Muscle of back (tissue), 11 donors: ENCODE results near the gene KIAA0513. TPM values are rescaled to one million over a fixed set of nuclear protein-coding genes. Genes with fewer than 3 reads are reported as not detected.
A peak's percentile ranks its signal among the peaks of the same experiment; 100 is the strongest.

ENCODE experiments used
- DNase-seq, 3 donors: peaks; one replicate each; pipeline versions ENCODE4 v3.0.0 to v3.0.0-alpha.2; 2013
- polyA plus RNA-seq, 10 donors: library from polyadenylated mRNA; unstranded; fragments of 120-200 nt; gene quantifications; one replicate each; pipeline ENCODE4 v1.2.1, GENCODE V29; 2013; ENCODE audit not compliant: insufficient read length in 10 of 10

KIAA0513 gene
- polyA plus RNA-seq, 10 donors = 1.7 to 3.9 (median 2.5) TPM

DNA sequence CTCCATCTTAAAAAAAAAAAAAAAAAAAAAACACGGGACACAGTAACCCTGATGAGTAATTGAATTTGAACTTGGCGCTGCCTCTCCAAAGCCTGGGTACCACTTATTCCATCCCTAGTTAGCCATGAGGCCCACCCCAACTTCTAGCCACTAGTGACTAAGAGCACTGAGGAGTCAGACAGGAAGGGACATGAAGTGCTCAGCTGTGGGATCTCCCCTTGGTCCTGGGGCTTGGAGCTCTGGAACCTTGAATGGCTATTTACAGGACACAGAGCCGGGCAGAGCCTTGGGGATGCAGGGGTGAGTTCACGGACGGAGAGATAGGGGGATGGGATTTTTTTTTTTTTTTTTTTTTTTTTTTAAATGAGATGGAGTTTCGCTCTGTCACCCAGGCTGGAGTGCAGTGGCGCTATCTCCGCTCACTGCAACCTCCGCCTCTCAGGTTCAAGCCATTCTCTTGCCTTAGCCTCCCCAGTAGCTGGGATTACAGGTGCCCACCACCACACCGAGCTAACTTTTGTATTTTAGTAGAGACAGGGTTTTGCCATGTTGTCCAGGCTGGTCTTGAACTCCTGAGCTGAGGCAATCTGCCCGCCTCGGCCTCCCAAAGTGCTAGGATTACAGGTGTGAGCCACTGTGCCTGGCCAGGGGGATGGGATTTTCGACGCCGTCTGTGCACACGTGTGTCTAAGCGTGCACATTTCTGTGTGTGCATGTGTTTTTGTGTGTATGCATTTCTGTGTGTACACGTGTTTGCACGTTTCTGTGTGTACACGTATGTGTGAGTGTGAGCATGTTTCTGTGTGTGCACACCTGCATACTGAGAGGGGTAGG, 105.1 kb downstream of the KIAA0513 start:
- no peak for DNase-seq

DNA sequence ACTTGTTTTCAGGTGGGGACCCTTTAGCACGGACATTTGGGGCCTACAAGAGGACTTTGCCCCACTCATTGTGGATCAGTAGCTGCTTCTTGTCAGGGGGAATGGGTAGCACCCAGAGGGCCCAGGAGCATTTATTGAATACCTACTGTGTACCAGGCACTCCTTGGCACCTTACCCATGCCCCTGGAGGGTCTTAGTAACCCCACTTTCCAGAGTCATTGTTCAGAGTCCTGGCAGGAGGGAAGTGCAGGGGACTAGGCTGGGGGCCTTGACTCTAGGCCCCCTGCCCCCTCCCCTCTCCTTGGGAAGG, 105.7 kb downstream of the KIAA0513 start:
- DNase-seq = no peak

DNA sequence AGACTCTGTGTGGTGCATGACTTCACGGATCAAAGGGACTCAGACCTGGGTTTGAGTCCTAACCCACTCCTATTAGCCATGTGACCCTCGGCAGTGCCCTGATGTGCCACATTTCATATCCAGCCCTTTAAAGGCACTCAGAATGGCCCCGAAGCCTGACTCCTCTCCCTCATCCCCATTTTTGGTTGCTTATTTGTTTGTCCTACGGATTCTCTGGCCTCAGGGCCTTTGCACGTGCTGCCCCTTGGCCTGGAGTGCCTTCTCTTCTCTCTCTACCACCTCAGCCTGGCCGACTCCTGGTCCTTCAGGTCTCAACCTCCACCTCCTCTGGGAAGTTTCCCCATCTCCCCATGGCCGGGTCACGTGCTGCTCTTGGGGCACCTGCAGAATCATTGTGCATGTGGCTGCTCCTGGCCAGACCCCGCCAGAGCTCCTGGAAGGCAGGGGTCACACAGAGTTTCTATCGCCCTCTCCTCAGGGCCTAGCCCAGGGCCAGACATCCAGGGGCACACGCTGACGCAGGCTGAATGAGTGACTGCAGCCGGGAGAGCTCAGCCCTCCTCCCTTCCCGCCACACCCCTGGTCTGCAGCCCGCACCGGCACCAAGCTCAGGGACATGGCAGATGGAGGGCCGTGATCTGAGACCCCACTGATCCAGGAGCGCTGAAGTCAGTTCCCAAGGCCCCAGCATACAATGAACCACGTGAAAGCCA, 106.6 kb downstream of the KIAA0513 start:
- no peak for DNase-seq

DNA sequence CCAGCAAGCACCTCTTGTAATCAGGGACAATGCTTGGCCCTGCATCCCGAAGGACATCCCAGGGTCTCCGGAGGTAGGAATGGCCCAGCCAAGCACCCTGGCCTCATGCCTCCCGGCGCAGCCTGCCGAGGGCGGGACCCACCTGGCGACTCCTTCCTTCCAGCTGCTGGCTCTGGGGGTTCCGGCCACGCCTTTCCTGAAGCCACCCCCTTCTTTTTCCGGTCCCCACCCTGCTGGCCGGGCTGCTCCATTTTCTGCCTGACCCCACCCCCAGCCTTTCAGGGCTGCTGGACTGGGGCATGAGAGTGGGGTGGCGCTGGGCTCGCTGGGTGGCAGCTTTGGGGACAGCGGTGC, 107.2 kb downstream of the KIAA0513 start:
- DNase-seq = peak in 1 of 3 donors; percentile 45

DNA sequence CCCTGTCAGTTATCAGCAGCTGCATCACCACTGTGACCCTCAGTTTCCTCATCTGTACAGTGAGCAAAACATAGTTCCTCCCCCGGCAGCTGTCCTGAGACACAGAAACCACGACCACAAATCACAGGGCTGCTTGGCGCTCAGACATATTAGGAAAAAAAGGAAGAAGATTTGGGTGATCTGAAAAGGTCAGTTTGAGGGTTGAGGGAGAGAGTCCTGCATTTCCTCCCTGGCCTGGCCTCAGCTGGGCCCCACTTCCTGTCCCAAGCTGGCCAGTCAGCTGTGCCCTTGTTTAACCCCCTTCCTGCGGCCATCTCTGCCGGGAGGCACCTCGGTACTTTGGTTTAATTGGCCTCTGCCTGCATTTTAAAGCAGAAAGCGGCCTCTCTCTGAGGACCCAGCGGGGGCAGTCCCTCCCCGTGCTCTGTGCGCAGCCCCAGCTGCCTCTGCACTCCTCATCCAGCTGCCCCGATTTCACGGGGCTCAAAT, 108.7 kb downstream of the KIAA0513 start:
- no peak for DNase-seq

DNA sequence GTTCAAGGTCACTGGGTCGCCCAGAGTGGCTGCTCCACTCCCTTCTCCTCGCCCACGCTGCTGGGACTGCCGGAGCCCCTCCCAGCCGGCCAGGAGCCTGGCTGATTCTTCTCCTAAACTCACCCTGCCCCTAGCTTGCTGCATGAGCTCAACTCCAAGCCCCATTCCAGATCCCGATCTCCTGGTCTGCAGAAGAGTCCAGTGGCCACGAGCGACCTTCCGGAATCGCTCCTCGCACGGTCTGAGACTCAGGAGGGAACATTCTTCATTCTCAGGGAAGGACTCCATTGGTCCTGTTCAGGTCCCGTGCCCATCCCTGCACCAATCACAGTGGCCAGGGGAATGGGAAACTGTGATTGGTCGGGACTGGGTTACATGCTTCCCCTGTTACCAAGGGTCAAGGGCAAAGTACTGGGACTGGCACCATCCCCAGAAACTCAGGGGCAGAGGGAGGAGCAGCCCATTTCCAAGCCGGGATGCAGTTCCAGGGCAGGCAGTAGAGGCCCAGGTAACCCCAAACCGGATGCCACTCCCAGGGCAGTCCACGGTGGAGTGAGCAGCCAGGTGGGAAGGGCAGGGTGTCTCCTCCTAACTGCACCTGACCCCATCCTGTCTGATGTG, 109.2 kb downstream of the KIAA0513 start:
- peak in 2 of 3 donors; percentile 69 to 89 for DNase-seq

DNA sequence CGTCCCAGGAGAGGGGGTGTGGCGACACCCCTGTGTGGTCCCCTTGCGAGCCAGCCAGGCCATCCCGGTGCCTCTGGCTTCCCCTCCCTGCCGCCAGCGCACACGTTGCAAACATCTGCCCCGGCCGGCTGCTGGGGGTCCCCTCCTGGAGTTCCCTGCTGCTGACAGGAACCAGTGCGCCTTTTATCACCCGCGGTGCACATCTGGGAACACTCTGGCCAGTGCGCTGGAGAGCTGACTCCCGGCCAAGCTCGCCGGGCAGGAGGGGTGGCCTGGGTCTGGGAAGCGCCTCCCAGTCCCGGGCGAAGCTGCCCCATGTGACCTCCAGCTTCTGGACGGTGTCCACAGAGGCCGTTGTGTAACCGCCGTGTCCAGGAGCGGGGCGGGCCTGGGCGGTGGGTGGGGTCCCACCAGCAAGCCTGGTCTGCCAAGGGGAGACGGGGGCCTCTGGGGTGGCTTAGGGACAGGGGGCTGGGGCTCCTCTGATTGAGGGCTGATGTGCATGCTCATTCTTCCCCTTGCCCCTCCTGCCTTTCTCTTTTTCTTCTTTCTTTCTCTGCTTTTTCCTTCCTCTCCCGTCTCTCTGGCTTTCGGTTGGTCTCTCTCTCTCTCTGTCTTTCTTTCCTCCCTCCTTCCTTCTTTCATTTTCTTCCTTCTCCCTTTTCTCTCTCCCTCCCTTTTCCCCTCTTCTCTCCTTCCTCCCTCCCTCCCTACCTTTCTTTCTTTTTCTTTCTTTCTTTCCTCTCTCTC, 109.9 kb downstream of the KIAA0513 start:
- DNase-seq = peak; percentile 79 to 94 (median 87)

DNA sequence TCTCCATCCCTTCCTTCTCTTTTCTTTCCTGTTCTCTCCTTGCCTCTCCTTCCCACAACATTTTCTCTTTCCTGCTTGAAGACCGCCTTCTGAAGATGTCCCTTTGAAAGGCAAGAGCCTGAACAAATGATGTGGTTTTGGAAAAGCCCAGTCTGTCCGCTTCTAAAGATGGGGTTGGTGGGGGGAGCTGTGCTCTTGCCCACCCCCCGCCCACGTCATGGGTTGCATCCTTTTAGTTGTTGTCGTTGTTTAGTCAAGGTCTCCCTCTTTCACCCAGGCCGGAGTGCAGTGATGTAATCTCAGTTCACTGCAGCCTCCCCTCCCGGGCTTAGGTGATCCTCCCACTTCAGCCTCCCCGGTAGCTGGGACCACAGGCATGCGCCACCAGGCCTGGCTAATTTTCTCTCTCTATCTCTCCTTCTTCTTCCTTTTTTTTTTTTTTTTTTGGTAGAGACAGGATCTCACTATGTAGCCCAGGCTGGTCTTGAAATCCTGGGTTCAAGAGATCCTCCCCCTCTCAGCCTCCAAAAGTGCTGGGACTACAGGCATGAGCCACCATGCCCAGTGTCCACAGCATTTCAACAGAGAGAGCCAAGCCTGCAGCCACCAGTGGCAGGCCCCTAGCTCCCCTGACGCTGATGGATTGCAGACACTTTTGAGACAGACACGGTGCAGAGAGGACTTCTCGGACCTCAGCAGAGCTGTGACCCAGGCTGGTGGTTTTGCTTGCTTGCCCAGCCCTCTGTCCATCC, 110.7 kb downstream of the KIAA0513 start:
- DNase-seq = no peak

DNA sequence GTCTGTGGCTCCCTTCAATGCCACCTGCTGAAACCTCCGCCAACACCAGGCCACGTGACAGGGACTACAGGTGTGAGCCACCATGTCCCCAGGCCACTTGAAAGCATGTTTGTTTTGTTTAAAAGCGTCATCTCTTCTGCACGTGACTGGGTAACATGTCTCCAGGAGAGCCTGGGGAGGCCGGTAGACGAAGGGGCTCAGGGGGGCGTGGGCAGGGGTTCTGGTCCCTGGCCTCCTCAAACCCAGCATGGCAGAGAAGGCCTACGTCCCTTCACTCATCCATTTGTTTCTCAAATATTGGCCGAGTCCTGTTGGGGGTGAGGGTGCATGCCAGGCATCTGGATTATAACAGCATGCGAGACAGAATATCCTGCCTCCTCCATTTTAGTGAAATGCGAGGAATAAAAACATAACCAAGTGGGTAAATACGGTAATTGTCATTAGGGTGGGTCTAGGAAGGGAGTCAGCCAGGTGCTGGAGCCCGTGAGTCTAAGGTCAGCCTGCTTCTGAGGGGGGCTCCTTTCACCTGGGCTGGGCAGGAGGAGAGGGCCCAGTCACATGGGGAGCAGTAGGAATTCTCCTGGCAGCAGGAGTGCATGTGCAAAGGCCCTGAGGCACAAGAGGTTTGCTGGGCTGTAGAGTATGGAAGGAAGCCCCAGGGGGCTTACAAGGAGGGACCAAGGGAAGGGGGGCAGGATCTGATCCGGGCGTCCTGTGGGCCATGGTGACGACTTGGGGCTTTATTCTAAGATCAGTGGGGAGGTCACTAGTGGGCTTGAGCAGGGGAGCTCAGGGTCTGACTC, 111.4 kb downstream of the KIAA0513 start:
- DNase-seq = no peak

DNA sequence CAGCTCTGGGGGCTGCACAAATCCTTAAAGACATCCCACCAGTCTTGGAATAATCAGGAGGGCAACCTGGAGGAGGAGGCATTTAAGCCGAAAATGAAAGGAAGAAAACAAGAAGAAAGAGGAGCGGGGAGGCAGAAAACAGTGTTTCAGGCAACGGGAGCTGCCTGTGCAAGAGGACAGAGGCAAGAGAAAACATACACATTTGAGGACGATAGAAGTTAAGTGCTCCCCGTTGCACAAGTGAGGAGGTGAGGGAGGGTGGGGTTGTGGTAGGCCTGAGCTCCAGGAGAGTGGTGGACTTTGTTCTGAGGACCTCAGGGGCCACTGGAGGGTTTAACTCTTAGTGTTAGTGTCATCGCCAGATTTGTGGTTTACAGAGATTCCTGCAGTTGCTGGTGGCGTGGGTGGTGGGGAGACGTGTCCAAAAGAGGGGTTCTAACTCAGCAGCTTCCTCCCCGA, 112.3 kb downstream of the KIAA0513 start:
- DNase-seq = no peak

DNA sequence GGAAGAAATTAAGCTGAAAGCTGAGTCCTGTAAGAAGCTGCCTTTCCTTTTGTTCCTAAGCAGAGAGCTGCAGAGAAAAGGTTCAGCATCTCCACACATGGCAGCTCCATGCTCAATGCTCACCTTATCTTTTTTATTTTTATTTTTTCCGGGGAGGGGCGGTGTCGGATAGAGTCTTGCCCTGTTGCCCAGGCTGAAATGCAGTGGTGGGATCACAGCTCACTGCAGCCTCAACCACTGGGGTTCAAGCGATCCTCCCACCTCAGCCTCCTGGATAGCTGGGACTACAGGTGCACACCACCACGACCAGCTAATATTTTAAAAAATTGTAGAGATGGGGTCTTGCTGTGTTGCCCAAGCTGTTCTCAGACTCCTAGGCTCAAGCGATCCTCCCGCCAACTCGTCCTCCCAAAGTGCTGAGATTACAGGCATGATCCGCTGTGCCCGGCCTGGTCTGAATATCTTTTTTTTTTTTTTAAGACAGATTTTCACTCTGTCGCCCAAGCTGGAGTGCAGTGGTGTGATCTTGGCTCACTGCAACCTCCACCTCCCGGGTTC, 112.9 kb downstream of the KIAA0513 start:
- DNase-seq = no peak

DNA sequence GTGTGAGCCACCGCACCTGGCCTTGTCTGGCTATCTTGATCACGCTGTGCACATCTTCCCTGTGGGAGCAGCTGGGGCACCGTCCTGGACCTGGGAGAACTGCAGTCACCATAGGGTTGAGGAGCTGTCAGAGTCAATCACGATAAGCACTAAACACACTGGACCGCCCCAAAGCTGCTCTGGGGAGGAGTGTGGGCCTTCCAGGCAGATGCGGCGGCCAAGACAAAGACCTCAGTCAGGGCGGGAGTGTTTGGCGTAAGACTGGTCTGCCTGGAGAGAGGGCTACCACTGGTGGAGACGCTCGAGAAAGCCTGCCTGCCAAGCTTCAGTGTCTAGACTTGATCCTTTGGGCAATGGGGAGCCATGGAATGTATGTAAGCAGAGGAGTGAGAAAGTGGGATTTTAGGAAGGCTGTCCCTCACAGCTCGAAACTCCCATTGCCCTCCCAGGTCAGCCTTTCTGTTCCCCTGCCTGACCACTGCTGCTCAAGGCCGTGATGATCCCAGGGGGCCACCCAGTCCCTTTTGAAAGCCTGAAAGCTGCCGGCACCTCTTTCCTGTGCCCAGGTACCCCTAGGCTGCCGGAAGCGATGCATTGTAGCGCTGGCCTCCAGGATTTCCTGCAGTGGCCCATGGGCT, 114.0 kb downstream of the KIAA0513 start:
- peak in 2 of 3 donors; percentile 56 to 72 for DNase-seq

DNA sequence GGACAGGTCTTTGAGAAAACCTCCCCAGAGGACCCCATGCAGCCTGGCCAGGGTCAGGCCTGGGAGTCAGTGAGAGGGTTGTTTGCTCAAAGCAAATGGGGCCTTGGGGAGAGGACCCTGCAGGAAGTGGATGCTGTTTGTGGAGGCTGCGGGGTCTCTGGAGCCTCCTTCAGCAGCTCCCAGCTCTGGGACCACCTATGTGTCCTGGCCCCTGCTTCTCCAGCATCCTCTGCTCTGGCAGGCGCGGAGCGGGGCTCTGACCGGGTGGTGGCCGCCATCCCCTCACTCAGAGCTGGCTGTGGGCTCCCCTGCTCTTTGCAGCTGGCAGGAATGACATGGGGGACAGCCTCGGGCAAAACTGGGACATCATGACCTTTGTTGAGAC, 114.5 kb downstream of the KIAA0513 start:
- DNase-seq = no peak

DNA sequence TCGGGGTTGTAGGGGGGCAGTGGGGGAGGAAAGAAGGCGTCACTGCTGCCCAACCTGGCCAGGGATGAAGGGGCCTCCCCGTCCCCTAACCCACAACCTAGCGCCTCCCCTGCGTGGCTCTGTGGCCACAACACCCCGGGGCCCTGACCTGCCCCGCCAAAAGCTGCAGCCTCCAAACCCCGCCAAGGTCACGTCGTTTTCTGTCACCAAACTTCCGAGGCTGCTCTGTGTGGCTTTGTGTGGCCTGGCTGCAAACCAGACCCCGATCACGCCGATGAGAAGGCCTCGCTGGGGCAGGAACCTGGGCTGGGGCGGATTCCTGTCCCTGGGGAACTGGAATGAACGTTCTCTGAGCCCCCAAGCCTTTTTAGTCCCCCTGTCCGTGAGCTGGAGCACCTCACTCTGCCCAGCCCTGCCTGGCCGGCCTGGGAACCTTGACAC, 115.2 kb downstream of the KIAA0513 start:
- peak in 1 of 3 donors; percentile 3 for DNase-seq

Other genes with a start within 250 kb of the KIAA0513 start
- gene CRISPLD2, start 207.8 kb upstream of the KIAA0513 start, polyA plus RNA-seq = 1 to 10 TPM; 4.1 to 8.8 (median 6.8) TPM
- gene ZDHHC7, start 16.3 kb upstream of the KIAA0513 start, polyA plus RNA-seq = 10 to 100 TPM; 30.4 to 46.7 (median 39.5) TPM
- gene CIBAR2, start 84.7 kb downstream of the KIAA0513 start, polyA plus RNA-seq = not detected